ENCODE data around the gene ADAT1.

Gene ADAT1

GRCh38 chr16:75622761-75623605, at the start of gene ADAT1:
Gene ADAT1 (minus strand): TSS chr16:75623281. CDS start chr16:75620799, 2,482 bp downstream.
- peak within 1 kb of the TSS; percentile 89 for H3K27ac ChIP-seq
- peaks cover 28 to 45% of the 10 kb centered on the region in 2 experiments for H3K4me1 ChIP-seq (ENCODE audit: control insufficient read depth in 1 of 2, insufficient read depth in 1 of 2, low read depth in 1 of 2, low read length in 1 of 2)
- H3K27me3 ChIP-seq: no peaks in the 10 kb centered on the region
- peak within 1 kb of the TSS; percentile 76 to 81 for H3K4me3 ChIP-seq (ENCODE audit: low read depth in 1 of 2, low read length in 1 of 2)
- H3K9me3 ChIP-seq: no peaks in the 10 kb centered on the region
- TF ChIP-seq CTCF (IDR thresholded peaks at IDR 0.05): peak; percentile 19
- peaks cover 29% of the 10 kb centered on the region for H3K36me3 ChIP-seq

- Histone ChIP-seq H3K27ac (no peak overlapping the region), H3K4me3 (ENCODE audit: low read depth in 1 of 2, low read length in 1 of 2) (no peak overlapping the region), H3K9me3 (no peaks in the 10 kb centered on the region)
Measured at GRCh38 chr16:75667503-75667902, 44.4 kb upstream of the ADAT1 start.

GRCh38 chr16:75660726-75661302, 37.7 kb upstream of the ADAT1 start:
- no peak overlapping the region for H3K27ac ChIP-seq
- no peaks in the 10 kb centered on the region for H3K27me3 ChIP-seq
- H3K4me1 ChIP-seq (ENCODE audit: control insufficient read depth in 1 of 2, insufficient read depth in 1 of 2, low read depth in 1 of 2, low read length in 1 of 2): no peaks in the 10 kb centered on the region
- peaks cover 57% of the 10 kb centered on the region for H3K36me3 ChIP-seq
- no peak for TF ChIP-seq CTCF (IDR thresholded peaks at IDR 0.05)
- no peaks in the 10 kb centered on the region for H3K9me3 ChIP-seq
- no peak overlapping the region for H3K4me3 ChIP-seq (ENCODE audit: low read depth in 1 of 2, low read length in 1 of 2)

More at GRCh38 chr16:75667503-75667902, 44.4 kb upstream of the ADAT1 start:
- H3K27me3 ChIP-seq: no peaks in the 10 kb centered on the region
- H3K36me3 ChIP-seq: no peaks in the 10 kb centered on the region
- no peak for TF ChIP-seq CTCF (IDR thresholded peaks at IDR 0.05)
- no peaks in the 10 kb centered on the region for H3K4me1 ChIP-seq (ENCODE audit: control insufficient read depth in 1 of 2, insufficient read depth in 1 of 2, low read depth in 1 of 2, low read length in 1 of 2)

- H3K4me1 ChIP-seq (ENCODE audit: control insufficient read depth in 1 of 2, insufficient read depth in 1 of 2, low read depth in 1 of 2, low read length in 1 of 2): no peaks in the 10 kb centered on the region
- peaks cover 61% of the 10 kb centered on the region for H3K36me3 ChIP-seq
- H3K4me3 ChIP-seq (ENCODE audit: low read depth in 1 of 2, low read length in 1 of 2): no peak overlapping the region
- H3K9me3 ChIP-seq: no peaks in the 10 kb centered on the region
- H3K27me3 ChIP-seq: no peaks in the 10 kb centered on the region
- H3K27ac ChIP-seq: no peak overlapping the region
- no peak for TF ChIP-seq CTCF (IDR thresholded peaks at IDR 0.05)
Measured at GRCh38 chr16:75660321-75660720, 37.2 kb upstream of the ADAT1 start.

- no peaks in the 10 kb centered on the region for H3K4me1 ChIP-seq (ENCODE audit: control insufficient read depth in 1 of 2, insufficient read depth in 1 of 2, low read depth in 1 of 2, low read length in 1 of 2)
- H3K4me3 ChIP-seq (ENCODE audit: low read depth in 1 of 2, low read length in 1 of 2): no peak overlapping the region
- no peak for TF ChIP-seq CTCF (IDR thresholded peaks at IDR 0.05)
- peaks cover 75% of the 10 kb centered on the region for H3K36me3 ChIP-seq
- no peak overlapping the region for H3K27ac ChIP-seq
- no peaks in the 10 kb centered on the region for H3K9me3 ChIP-seq
- no peaks in the 10 kb centered on the region for H3K27me3 ChIP-seq
Measured at GRCh38 chr16:75658175-75658574, 35.1 kb upstream of the ADAT1 start.
